ENCODE measurements around the gene LEF1. TPM values are rescaled to one million over a fixed set of nuclear protein-coding genes. Genes with fewer than 3 reads are reported as not detected.

LEF1 gene
- polyA plus RNA-seq, 1 donor (not counting 4 experiments of a cell fraction or from before 2014, with no cell fraction given): 1.5 TPM

- no peak overlapping the region for H3K9ac ChIP-seq (ENCODE audit: control insufficient read depth, extremely low read depth, insufficient read depth, low read length)
- H3K4me3 ChIP-seq (ENCODE audit: control insufficient read depth in 2 of 3, extremely low read depth in 1 of 3, insufficient read depth in 2 of 3, low read depth in 1 of 3, low read length in 3 of 3): peak overlapping the region in 2 of 3 experiments; percentile 64 to 65
- FAIRE-seq (no peak), DNase-seq (ENCODE audit: low read depth, low spot score) (no peak)
- H3K27me3 ChIP-seq (ENCODE audit: control insufficient read depth, extremely low read depth, insufficient read depth, low read length): peaks cover 54% of the 10 kb centered on the region
- TF ChIP-seq EZH2 (IDR thresholded peaks at IDR 0.05; ENCODE audit: low read length) (no peak), CTCF (optimal IDR thresholded peaks at IDR 0.05 in 1 of 3, IDR thresholded peaks at IDR 0.05 in 1 of 3, conservative IDR thresholded peaks at IDR 0.05 in 1 of 3; ENCODE audit: extremely low read depth in 1 of 3, insufficient read depth in 2 of 3, low read length in 3 of 3) (no peak)
- no peaks in the 10 kb centered on the region for H4K20me1 ChIP-seq (ENCODE audit: control insufficient read depth, extremely low read depth, insufficient read depth, low read length)
- no peak overlapping the region for H3K27ac ChIP-seq (ENCODE audit: control insufficient read depth, insufficient read depth, low read length)
- no peaks in the 10 kb centered on the region for H3K79me2 ChIP-seq (ENCODE audit: control insufficient read depth, insufficient read depth, low read length)
- peak overlapping the region; percentile 83 for H3K4me2 ChIP-seq (ENCODE audit: control insufficient read depth, extremely low read depth, insufficient read depth, low read depth, low read length)
- peak overlapping the region; percentile 82 for H2AFZ ChIP-seq (ENCODE audit: control insufficient read depth, low read length)
- no peaks in the 10 kb centered on the region for H3K9me3 ChIP-seq (ENCODE audit: control insufficient read depth, low read depth, low read length)
- no peaks in the 10 kb centered on the region for H3K9me1 ChIP-seq (ENCODE audit: control insufficient read depth, extremely low read depth, insufficient read depth, low read length)
- dilution Hi-C loops (cut with MboI; ENCODE audit: extremely low pct_ligation_motif_present, low sequenced_read_pairs): no loop called here
- H3K36me3 ChIP-seq (ENCODE audit: control insufficient read depth in 2 of 2, extremely low read depth in 1 of 2, insufficient read depth in 2 of 2, low read length in 2 of 2): no peaks in the 10 kb centered on the region
- H3K4me1 ChIP-seq (ENCODE audit: control insufficient read depth, extremely low read depth, insufficient read depth, low read length): peaks cover 3% of the 10 kb centered on the region
These were observed 4.9 kb upstream of the LEF1 start for GRCh38 chr4:108173599-108174057.

- Histone ChIP-seq H3K79me2 (ENCODE audit: control insufficient read depth, insufficient read depth, low read length) (no peaks in the 10 kb centered on the region), H3K27ac (ENCODE audit: control insufficient read depth, insufficient read depth, low read length) (no peak overlapping the region), H3K4me3 (ENCODE audit: control insufficient read depth in 2 of 3, extremely low read depth in 1 of 3, insufficient read depth in 2 of 3, low read depth in 1 of 3, low read length in 3 of 3) (peak overlapping the region; percentile 29 to 65 (median 64)), H3K4me1 (ENCODE audit: control insufficient read depth, extremely low read depth, insufficient read depth, low read length) (peaks cover 3% of the 10 kb centered on the region), H3K9ac (ENCODE audit: control insufficient read depth, extremely low read depth, insufficient read depth, low read length) (peak overlapping the region; percentile 3), H3K9me3 (ENCODE audit: control insufficient read depth, low read depth, low read length) (no peaks in the 10 kb centered on the region), H3K4me2 (ENCODE audit: control insufficient read depth, extremely low read depth, insufficient read depth, low read depth, low read length) (peak overlapping the region; percentile 83), H3K36me3 (ENCODE audit: control insufficient read depth in 2 of 2, extremely low read depth in 1 of 2, insufficient read depth in 2 of 2, low read length in 2 of 2) (no peaks in the 10 kb centered on the region), H4K20me1 (ENCODE audit: control insufficient read depth, extremely low read depth, insufficient read depth, low read length) (no peaks in the 10 kb centered on the region), H3K27me3 (ENCODE audit: control insufficient read depth, extremely low read depth, insufficient read depth, low read length) (peaks cover 60% of the 10 kb centered on the region), H2AFZ (ENCODE audit: control insufficient read depth, low read length) (peak overlapping the region; percentile 82), H3K9me1 (ENCODE audit: control insufficient read depth, extremely low read depth, insufficient read depth, low read length) (no peaks in the 10 kb centered on the region)
- TF ChIP-seq CTCF (optimal IDR thresholded peaks at IDR 0.05 in 1 of 3, IDR thresholded peaks at IDR 0.05 in 1 of 3, conservative IDR thresholded peaks at IDR 0.05 in 1 of 3; ENCODE audit: extremely low read depth in 1 of 3, insufficient read depth in 2 of 3, low read length in 3 of 3) (no peak), EZH2 (IDR thresholded peaks at IDR 0.05; ENCODE audit: low read length) (peak; percentile 56)
- FAIRE-seq (no peak), DNase-seq (ENCODE audit: low read depth, low spot score) (no peak)
- dilution Hi-C loops (cut with MboI; ENCODE audit: extremely low pct_ligation_motif_present, low sequenced_read_pairs): no loop called here
These were observed 4.2 kb upstream of the LEF1 start for GRCh38 chr4:108172753-108173598.
